GM18907 (cell line): ENCODE data around the gene CFAP46.
"Not testable (repeated sequence)": the region's sequence is repeated elsewhere in the genome, so short reads cannot be mapped to it uniquely, and the experiment has no call there.

ENCODE experiments used
- ATAC-seq: cut with Tn5 transposase; IDR thresholded peaks from one replicate; pipeline ENCODE4 v1.9.1; 2021; ENCODE audit warnings: mild to moderate bottlenecking, moderate library complexity; ENCODE audit not compliant: unreplicated experiment

The CFAP46 gene

DNA sequence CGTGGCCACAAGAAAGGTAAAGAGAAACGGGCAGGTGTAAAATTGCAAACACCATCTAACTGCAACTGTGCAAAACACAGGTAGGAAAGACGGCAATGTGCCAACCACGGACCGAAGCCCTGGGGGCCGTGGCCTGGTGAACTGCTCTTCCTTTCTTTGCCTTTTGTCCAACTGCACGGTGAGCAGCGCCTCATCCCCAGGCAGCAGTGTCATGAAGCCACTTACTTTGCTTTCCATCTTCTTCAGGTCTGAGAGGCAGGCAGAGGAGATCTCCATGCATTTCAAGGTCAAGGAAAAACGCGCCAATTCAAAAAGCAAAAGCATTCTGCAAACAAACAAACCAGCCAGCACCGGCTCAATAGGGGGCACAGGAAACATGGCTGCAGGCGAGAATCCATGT lies 12.9 kb downstream of the CFAP46 start:
- no peak for ATAC-seq

DNA sequence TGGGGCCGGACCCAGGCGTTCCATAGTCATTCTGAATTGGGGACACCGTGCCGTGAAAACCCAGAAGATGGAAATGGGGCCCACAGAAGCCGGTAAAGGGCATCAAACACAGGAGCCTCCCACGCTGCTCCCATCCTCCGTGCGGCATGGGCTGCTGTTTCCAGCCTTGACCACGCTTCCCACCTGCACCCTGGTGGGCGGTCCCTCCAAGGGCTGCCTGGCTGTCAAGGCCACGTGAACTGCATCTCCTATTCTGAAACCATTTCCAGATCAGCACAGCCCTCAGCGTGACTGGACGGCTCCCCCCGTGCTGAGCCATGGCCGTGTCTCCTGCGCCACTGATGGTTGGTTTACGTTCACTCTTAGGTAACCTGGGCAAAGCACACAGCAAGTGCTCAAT lies 14.1 kb downstream of the CFAP46 start:
- no peak for ATAC-seq

DNA sequence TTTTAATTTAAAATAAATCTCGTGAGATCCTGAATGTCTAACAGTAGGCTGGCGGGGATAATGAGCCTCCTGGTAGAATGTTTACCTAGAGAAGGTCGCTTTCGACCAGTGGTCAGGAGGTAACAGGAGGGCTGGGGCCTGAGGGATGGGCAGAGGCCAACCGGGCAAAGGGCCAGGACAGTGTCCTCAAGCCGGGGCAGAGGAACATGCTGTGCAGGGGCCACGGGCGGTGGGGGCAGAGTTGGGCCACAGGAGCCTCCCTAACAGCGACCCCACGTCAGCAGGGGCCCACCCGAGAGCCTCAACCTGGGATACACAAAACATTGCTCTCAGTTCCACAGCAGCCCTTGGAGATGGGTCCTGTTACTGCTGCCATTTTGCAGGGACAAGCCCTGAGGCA lies 14.5 kb downstream of the CFAP46 start:
- ATAC-seq = no peak

DNA sequence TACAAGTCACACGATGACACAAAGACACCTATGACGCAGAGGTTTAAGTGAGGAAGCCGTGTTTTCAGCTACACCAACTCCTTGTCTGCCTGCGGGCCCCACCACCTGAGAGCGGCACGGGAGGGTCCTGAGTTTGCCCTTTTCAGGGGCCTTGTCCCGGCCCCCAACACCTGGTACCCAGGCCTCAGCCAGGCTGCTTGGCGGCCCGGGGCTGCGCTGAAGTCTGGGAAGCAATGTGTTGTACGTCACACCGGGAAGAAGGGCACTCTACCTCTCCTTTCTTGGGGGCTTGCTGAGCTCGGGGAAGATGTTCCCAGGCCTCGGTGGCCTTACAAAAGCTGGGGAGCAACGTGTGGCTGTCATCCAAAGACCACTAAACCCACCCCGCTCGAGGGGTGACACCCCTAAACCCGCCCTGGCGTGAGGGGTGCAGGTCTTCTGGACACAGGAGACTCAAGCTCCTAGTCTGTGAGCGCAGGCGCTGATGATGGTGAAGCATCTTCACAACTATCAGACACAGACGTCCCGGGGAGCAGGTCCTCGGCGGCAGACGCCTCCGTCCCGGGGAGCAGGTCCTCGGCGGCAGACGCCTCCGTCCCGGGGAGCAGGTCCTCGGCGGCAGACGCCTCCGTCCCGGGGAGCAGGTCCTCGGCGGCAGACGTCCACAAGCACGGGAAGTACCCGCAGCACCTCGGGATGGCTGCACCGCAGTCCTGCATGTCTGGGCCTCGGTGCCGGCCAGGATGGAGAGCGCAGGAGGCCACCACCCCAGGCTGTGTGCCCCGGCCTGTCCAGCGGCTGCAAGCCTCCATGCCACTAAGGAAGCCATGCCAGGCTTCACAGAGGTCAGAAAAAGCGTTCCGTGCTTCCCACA lies 15.4 kb downstream of the CFAP46 start:
- ATAC-seq = no peak

DNA sequence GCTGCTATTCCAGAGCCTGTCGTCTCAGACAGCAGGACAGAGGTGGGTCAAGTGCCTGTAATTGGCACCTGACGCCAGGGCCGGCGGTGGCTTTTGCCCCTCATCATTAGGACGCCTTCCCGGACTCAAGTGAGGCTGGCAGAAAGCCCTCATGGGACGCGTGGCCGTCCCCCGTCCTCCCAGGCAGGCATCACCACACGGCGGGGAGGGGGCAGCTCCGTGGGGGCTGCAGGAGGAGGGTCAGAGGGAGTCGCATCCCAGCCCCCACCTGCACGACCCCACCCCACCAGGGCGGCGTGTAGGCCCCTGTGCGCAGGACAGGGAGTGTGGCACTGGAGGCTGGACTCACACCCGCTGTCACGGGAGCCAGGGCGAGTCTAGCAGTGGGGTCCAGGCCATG lies 16.3 kb downstream of the CFAP46 start:
- no peak for ATAC-seq

DNA sequence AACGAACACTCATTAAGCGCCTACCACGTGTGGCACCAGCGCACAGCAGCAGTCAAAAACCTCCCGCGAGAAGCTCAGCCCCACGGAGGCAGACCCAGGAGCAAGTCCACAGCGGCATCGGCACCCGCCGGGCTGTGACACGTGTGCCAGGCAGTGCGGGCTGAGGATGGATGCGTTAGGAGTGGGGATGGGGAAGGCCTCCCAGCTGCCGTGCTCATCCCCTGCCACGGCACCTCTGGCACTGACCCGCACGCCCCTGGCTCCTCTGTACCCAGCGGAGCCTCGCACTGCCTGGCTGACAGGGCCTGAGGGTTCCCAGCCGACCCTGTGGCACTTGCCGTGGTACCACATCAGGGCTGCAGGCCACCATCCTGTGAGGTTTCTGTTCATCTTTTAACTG lies 16.8 kb downstream of the CFAP46 start:
- no peak for ATAC-seq

DNA sequence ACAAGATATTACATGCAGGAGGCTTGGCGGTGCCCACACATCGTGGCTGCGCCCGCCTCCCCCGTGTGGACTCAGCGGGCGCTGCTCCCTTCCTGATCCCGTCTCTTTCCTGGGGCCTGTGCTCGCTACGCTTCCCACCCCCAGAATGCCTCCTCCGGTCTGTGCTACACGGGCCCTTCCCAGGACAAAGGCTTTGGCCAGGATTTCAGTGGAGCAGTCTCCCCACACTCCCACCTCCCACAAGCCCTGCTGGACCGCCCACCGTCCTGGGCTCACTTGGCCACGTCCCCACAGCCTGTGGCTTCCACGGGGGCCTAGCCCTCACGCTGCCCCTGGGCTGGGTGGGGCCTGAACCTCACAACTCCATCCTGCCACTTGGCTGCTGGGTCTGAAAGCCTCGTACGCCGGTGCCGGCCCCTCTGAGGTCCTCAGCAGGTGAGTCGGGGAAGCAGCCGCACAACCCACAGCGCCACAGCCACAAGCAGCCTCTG lies 17.3 kb downstream of the CFAP46 start:
- ATAC-seq = no peak

DNA sequence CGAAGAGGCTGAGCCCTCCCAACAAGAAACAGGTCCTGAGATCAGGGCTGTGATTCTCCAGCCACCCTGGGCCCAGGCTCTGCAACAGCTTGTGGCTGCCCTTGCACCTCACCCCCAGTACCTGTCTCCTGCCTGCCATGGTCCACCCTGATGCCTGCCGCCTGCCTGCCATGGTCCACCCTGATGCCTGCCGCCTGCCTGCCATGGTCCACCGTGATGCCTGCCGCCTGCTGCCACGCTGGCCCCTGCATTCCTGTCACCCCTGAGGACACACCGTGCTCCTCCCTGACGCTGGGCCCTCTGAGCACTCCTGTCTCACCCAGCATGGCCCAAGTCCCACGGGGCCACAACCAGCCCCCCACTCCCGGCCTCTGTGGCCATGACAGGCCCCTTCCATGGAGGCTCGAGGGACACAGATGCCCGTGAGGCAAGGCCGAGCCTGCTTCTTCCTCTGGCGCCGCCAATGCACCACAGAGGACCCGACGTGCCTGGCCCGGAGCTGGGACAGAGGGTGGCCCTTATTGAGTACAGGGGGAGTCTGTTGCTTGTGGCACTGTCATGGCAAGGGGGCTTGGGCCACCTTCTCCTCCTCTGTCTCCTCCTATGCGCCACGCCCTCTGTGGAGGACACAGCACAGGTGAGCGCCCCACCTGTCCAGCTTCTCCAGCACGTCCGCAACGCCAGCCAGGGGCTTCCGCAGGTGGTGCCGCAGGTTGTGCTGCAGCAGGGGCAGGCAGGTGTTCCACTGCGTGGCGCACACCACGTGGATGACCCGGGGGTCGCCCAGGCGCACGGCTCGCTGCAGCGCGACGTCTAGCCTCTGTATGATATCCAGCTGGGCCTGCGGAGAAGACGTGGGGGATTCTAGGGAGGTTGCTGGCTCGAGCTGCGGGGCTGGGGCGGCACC lies 18.1 kb downstream of the CFAP46 start:
- no peak for ATAC-seq

DNA sequence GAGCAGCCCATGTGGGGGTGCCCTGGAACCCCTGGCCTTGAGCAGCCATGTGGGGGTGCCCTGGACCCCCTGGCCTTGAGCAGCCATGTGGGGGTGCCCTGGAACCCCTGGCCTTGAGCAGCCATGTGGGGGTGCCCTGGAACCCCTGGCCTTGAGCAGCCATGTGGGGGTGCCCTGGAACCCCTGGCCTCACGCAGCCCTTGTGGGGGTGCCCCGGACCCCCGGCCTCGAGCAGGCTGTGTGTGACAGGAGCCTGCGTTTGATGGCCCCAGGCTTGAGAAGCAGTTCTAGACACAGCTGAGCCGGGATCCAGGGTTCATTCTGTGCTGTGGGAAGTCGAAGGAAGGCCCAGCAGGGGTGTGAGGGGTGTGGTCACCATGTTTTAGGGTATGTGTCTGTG lies 19.0 kb downstream of the CFAP46 start:
- ATAC-seq = not testable (repeated sequence)

DNA sequence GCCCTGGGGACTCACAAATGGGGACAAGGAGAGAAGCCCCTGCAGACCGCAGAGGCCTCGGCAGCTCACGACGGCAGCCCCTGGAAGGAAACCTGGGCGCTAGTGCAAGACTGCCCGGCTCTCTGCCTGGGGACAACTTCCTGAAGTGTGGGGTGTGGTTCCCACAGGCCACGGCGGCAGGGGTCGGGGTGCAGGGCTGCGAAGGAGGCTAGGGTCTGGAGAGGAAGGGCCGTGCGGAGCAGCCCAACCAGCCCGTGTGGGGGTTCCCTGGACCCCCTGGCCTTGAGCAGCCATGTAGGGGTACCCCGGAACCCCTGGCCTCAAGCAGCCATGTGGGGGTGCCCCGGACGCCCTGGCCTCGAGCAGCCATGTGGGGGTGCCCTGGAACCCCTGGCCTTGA lies 19.5 kb downstream of the CFAP46 start:
- no peak for ATAC-seq

DNA sequence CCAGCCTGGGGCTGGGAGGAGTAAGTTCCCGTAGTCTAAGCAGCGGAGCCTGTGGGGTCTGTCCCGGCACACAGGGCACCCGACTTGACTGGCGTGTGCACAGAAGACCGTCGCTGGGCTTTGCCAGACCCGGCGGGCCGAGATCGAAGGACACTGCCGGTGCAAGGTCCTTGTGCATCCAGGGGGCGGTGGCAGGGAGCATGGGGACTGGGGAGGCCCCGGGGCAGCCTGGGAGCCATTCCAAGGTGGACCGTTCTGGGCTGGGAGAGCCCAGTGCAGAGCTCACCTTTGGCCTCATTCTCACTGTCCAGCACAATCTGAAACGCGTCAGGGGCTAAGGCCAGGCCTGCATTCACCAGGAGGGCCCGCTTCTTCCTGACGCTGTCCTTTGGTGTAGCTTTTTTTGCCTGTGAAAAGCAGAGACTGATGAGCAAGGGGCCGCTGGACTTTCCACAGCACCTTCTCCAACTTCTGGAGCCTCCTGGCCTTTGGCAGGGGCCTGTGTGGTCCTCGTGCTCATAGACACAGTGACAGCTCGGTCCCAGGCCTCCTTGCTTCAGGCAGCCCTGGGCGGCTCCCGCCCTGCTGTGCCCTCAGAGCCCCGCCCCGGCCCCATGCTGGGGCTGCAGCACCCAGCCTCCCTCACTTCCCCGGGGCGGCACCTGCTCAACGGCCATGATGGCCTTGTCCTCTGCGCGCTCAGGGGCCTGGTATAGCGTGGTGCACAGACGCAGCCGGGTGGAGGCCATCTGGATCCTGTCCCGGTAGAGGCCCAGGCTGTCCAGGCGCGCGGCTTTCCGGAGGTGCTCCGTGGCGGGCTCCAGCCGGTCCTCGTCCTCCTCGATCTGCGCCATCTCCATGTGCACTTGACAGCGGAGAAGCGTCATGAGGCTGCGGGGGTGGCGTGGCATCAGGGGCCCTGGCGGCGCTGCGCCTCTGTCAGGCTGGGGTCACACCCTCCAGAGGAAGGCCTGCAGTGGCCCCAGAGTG lies 20.3 kb downstream of the CFAP46 start:
- ATAC-seq = no peak

DNA sequence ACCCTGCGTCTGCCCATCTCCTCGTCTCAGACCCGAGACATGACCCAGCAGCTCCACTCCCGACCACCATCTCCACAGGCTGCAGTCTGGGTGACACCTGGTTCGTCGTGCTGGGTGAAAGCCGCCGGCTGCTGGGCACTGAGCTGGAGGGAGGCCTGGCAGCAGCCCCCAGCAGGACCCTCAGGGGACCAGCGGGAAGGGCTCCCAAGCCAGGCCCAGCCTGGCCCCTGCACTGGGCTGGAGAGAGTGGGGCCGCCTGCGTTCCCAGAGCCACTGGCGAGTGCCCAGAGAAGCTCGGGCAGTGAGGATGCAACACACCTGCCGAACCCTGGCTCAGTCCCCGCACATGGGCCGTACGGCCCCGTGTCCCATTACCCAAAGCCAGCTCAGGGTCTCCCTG lies 21.3 kb downstream of the CFAP46 start:
- no peak for ATAC-seq

DNA sequence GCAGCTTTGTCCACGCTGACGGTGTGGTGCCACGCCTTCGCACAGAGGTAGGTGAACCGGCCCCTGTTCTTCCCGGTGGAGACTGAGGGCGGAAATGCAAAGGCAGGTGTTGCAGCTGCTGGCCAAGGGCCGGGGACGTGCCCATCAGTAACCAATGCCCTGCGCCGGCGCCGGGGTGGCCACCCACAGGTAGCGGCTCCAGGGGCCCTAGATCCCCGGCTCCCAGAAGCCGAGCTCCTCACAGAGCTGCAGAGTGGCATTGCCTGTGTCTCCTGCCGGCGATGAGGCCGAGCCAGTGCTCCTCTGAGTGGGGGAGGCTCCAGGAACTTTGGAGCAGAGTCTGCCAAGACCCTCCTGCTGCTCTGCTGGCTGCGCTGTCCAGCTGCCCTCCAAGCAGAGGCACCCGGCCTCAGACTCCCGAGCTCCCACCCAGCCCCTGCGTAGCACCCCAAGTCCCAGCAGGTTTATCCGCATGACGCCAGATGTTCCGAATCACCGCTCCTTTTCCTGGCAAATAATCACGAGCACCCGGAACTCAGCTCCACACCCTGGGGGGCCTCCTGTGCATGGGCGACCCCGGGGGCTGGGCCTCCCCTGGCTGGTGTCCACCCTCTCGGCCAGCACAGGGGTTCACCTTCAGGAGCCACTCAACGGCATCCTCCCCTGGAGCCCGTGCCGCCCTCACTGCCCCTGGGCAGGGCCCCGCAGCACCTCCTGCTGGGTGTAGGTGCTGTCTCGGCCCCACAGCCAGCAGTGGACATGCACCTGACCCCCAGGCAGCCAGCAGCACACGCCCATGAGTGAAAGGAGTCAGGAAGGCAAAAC lies 22.1 kb downstream of the CFAP46 start:
- ATAC-seq = no peak

DNA sequence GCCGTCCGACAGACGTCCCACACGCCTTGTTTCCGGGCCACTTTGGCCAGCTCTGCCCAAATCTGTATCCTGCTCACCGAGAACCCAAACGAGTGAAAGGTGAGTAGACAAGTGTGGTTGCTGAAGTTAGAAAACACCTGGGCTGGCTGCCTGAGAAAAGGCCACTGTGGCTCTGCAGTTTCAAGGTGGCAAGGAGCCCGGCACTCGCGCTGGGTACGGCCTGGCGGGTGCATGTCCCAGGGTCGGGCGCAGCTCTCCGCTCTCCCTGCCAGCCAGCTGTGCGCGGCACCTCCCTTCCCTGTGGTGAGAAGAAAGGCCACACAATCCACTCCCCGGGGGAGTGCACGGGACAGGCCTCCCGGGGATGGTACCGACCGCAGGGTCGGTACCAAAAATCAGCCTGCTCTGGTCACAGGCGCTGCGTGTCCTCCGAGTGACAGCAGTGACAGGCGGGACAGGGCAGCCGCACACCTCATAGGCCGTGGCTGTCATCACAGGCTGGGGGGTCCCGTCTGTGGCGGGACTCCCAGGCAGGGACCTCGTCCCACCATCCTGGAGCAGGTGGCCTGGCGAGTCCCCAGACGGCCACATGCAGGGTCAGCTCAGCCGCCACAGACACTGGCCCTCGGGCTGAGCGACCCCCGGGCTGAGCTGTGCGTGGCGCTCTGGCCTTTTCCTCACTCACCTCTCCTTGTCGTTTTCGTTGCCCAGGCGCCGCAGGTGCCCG lies 22.8 kb downstream of the CFAP46 start:
- no peak for ATAC-seq

DNA sequence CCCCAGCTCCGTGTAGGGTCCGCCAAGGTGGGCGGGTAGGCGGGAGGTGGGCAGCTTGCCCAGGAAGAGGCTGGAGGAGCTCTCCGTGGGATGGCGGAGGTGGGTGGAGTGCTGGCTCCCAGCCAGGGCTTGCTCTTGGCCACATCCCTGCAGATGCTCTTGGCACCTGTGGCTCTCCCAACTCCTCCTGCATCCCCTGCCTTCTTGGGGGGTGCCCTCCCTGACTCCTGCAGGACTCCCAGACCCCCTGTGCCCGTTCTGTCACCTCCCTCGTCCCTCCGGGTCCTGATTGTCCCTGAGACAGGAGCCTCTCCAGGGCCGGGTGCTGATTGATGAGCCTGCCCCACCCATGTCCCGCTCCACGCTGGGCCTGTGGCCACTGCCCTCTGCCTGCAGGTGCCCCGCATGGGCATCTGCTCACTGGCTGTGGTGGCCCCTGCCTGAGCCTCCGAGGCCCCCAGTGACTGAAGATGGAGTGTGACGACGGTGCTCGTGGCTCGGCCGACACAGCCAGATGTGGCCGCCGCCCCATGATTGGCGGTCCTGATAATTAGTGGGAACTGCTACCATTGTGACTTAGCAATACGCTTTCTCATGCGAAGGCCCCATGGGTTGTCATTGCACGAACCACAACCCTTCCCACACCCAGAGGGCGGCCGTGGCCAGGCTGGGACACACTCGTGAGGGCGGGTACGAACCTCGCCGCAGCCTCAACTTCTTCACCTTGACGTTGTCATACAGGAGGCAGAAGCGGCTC lies 23.6 kb downstream of the CFAP46 start:
- ATAC-seq = no peak

DNA sequence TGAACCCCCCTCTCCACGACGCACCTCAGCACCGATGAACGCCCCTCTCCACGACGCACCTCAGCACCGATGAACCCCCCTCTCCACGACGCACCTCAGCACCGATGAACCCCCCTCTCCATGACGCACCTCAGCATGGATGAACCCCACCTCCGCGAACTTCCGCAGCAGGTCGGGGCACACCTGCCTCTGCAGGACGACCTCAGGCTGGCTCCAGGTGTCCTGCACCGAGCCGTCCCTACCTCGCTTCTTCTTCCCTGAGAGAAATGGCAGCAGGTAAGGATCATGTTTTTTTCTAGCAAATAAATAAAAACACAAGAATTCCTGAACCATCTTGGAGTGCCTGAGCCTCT lies 24.1 kb downstream of the CFAP46 start:
- ATAC-seq = no peak

DNA sequence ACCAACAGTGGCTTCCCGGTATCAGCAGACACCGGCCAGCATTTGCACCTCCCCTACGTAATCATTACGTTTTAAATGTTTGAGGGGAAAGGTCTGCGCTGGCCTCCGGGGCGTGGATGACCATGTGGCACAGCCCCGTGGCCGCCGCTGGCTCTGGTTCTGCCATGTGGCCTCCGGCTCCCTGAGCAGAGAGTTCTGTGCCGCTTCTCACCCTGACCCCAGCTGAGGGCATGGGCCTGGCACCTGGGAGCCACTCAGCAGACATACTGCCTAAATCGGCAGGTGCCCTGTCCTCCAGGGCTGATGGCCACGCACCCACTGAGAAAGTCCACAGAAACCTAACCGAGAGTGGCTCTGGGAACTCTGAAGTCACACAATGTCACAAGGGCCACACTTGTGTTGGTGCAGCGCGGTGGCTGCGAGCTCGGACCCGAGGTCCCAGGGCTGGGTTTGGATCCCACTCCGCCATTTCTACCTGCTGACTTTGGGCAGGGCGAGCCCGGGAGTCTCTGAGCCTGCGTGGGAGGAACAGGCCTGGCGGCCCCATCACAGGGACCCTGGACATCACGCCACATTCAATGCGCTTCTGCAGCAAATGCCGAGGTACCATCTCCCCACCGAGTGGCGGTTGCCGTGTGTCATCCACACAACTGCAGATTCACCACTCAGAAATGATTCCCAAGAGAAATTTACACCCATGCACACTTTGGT lies 25.3 kb downstream of the CFAP46 start:
- ATAC-seq = no peak

DNA sequence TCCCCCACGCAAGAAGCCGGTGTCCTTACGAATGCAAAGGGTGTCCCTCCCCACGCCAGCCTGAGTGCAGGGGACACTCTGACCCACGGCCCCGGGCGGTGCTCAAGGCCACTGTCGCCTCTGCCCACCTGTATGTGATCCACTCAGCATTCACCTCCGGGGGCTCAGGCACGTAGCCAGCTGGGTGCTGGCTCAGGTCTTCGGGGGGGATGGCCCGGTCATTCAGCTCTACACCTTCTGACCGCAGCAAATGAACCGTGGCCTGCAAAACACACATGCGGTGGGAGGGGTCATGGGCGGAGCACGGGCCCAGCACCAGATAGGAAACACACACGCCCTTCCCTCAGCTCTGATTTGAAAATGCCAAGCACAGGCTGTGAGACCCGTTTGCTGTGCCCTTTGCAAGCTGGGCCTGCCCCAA lies 25.9 kb downstream of the CFAP46 start:
- no peak for ATAC-seq
